Esophagus squamous epithelium (tissue), 4 donors: Measurements from ENCODE around the gene AK6.

Experiments used
- POLR2A ChIP-seq, 4 donors: fragments of 450-650 bp; IDR thresholded peaks; one replicate each; pipeline ENCODE4 v1.6.1; 2017; ENCODE audit warnings: antibody characterized with exemption in 4 of 4, mild to moderate bottlenecking in 4 of 4, moderate library complexity in 3 of 4
- TF ChIP-seq, protein P1 (sequence below), 6 experiments: fragments of 450-650 bp in 4 of 6; fragments of 200-600 bp in 2 of 6; sonication (generic) in 2 of 6; IDR thresholded peaks; one replicate each; pipeline ENCODE4 v1.5.1; 2016 to 2019; ENCODE audit warnings: antibody characterized with exemption in 6 of 6, mild to moderate bottlenecking in 4 of 6, moderate library complexity in 4 of 6

DNA sequence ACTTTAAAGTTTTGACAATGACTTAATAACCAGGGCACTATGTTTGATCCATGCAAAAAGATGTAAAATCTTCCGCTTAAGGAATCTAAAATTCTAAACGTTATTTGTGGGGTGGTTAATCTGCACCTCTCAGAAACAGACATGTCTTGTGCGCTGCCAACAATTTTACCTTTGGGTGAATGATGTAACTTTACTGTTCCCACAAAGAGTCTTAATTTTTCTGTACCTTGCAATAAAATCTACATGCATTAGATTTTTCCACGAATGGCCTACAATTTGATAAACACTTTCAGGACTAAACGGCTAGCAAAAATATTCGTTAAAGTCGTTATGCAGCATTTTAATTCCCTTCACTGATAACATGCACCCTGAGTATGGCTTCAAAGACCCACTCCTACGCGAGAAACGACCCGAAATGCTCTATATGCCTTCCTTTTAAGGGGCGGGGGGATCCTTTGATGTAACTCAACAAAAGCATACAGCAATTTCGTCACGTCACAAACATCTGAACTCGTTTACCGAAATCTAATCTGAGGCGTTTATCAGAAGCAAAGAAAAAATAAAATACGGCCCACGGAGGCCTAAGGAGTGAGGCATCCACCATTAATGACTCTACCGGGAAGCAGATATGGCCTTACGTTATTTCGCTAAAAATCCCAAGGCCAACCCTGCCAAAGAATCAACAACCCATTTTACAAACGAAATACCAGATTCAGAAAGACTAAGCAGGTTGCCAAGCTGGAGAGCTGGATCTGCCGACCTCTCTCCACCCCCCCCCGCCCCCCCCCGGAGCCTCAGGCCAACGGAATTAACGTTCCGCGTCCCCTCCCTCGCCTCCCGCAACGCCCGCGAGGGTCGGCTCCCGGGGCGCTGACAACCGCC is 621 bp downstream of the AK6 start:
- no peak for TF ChIP-seq POLR2A (IDR thresholded peaks at IDR 0.05)
- TF ChIP-seq, protein P1, sequence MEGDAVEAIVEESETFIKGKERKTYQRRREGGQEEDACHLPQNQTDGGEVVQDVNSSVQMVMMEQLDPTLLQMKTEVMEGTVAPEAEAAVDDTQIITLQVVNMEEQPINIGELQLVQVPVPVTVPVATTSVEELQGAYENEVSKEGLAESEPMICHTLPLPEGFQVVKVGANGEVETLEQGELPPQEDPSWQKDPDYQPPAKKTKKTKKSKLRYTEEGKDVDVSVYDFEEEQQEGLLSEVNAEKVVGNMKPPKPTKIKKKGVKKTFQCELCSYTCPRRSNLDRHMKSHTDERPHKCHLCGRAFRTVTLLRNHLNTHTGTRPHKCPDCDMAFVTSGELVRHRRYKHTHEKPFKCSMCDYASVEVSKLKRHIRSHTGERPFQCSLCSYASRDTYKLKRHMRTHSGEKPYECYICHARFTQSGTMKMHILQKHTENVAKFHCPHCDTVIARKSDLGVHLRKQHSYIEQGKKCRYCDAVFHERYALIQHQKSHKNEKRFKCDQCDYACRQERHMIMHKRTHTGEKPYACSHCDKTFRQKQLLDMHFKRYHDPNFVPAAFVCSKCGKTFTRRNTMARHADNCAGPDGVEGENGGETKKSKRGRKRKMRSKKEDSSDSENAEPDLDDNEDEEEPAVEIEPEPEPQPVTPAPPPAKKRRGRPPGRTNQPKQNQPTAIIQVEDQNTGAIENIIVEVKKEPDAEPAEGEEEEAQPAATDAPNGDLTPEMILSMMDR (IDR thresholded peaks at IDR 0.05): no peak
